Loucy (cell line): ENCODE measurements around the gene SV2B.

Source experiments
- H2AFZ ChIP-seq: fragments of 200-600 bp; sonication (generic); 2 replicates; pipeline ENCODE4 v1.6.0; 2016; ENCODE audit warnings: antibody characterized with exemption, mild to moderate bottlenecking, low read length, moderate library complexity
- H3F3A ChIP-seq: fragments of 200-600 bp; 2 replicates; pipeline ENCODE4 v1.6.0; 2016; ENCODE audit warnings: antibody characterized with exemption, low read depth, mild to moderate bottlenecking
- H3K27me3 ChIP-seq: fragments of 200-600 bp; sonication (generic); 2 replicates; pipeline ENCODE4 v1.6.1; 2014; ENCODE audit warnings: low read length, mild to moderate bottlenecking; ENCODE audit not compliant: insufficient read depth, poor library complexity, severe bottlenecking
- H3K36me3 ChIP-seq: fragments of 200-600 bp; sonication (generic); 2 replicates; pipeline ENCODE4 v1.6.1; 2016; ENCODE audit warnings: low read length; ENCODE audit not compliant: insufficient read depth
- H3K4me1 ChIP-seq: fragments of 200-600 bp; sonication (generic); 2 replicates; pipeline ENCODE4 v1.5.1; 2014; ENCODE audit warnings: low read length, mild to moderate bottlenecking; ENCODE audit not compliant: insufficient read depth, poor library complexity, severe bottlenecking
- H3K4me2 ChIP-seq: fragments of 200-600 bp; sonication (generic); 2 replicates; pipeline ENCODE4 v1.6.0; 2014; ENCODE audit warnings: antibody characterized with exemption, low read length, low read depth, mild to moderate bottlenecking; ENCODE audit not compliant: poor library complexity, severe bottlenecking
- H3K4me3 ChIP-seq: fragments of 200-600 bp; sonication (generic); 2 replicates; pipeline ENCODE4 v1.5.1; 2014; ENCODE audit warnings: low read length, mild to moderate bottlenecking, mixed read lengths; ENCODE audit not compliant: poor library complexity, severe bottlenecking
- H3K79me2 ChIP-seq: fragments of 200-600 bp; sonication (generic); 2 replicates; pipeline ENCODE4 v1.6.1; 2014; ENCODE audit warnings: low read length; ENCODE audit not compliant: insufficient read depth
- H3K9ac ChIP-seq: fragments of 200-600 bp; sonication (generic); 2 replicates; pipeline ENCODE4 v1.6.0; 2014; ENCODE audit warnings: mild to moderate bottlenecking, low read depth, low read length, moderate library complexity; ENCODE audit not compliant: poor library complexity, severe bottlenecking
- H3K9me2 ChIP-seq: fragments of 200-600 bp; sonication (generic); replicated peaks from 2 replicates; pipeline ENCODE4 v1.6.1; 2016; ENCODE audit warnings: low read depth, low read length, mixed read lengths
- H3K9me3 ChIP-seq: fragments of 200-600 bp; sonication (generic); 2 replicates; pipeline ENCODE4 v1.6.1; 2014; ENCODE audit warnings: mild to moderate bottlenecking, antibody characterized with exemption, low read length, low read depth; ENCODE audit not compliant: insufficient read depth
- H4K20me1 ChIP-seq: fragments of 200-600 bp; sonication (generic); 2 replicates; pipeline ENCODE4 v1.6.0; 2014; ENCODE audit warnings: antibody characterized with exemption, low read length, mild to moderate bottlenecking; ENCODE audit not compliant: insufficient read depth, poor library complexity, severe bottlenecking
- EZH2phosphoT487 ChIP-seq: fragments of 200-600 bp; IDR thresholded peaks from 2 replicates; pipeline ENCODE4 v1.6.1; 2018; ENCODE audit warnings: antibody characterized with exemption, mild to moderate bottlenecking, moderate library complexity, borderline replicate concordance
- TF ChIP-seq, protein P1 (sequence below): fragments of 200-600 bp; sonication (generic); conservative IDR thresholded peaks from 2 replicates; pipeline ENCODE4 v1.5.1; 2014; ENCODE audit warnings: mild to moderate bottlenecking, antibody characterized with exemption, low read length

The SV2B gene

DNA sequence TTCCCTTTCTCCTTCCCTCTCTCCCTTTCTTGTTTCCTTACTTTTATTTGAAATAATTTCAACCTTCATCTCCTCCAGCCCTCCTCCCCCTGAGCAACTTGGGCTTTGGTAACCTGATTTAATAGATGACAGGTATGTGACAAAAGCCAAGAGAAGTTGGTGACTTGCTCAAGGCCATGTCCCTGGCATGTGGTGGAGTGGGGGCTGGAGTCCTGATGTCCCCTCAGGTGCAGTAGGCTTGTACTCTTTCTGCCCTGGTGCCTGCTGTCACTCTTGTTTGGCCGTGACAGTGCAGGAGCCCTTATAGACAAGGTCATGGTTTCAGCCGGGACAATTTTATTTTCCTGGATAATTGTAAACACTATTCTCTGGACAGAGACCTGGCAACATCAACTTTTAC lies 152.7 kb downstream of the SV2B start:
- H3K79me2 ChIP-seq = no peaks in the 10 kb centered on the region
- H3K4me2 ChIP-seq = no peak overlapping the region
- no peaks in the 10 kb centered on the region for H3K9me2 ChIP-seq
- H2AFZ ChIP-seq = no peak overlapping the region
- no peaks in the 10 kb centered on the region for H4K20me1 ChIP-seq
- H3K4me1 ChIP-seq = no peaks in the 10 kb centered on the region
- H3K27me3 ChIP-seq = no peaks in the 10 kb centered on the region
- no peaks in the 10 kb centered on the region for H3K36me3 ChIP-seq
- H3K9me3 ChIP-seq = no peaks in the 10 kb centered on the region
- H3F3A ChIP-seq = no peaks in the 10 kb centered on the region; the same call in 1 of the 2 replicates
- H3K9ac ChIP-seq = no peak overlapping the region
- no peak for TF ChIP-seq EZH2phosphoT487
- TF ChIP-seq, protein P1, sequence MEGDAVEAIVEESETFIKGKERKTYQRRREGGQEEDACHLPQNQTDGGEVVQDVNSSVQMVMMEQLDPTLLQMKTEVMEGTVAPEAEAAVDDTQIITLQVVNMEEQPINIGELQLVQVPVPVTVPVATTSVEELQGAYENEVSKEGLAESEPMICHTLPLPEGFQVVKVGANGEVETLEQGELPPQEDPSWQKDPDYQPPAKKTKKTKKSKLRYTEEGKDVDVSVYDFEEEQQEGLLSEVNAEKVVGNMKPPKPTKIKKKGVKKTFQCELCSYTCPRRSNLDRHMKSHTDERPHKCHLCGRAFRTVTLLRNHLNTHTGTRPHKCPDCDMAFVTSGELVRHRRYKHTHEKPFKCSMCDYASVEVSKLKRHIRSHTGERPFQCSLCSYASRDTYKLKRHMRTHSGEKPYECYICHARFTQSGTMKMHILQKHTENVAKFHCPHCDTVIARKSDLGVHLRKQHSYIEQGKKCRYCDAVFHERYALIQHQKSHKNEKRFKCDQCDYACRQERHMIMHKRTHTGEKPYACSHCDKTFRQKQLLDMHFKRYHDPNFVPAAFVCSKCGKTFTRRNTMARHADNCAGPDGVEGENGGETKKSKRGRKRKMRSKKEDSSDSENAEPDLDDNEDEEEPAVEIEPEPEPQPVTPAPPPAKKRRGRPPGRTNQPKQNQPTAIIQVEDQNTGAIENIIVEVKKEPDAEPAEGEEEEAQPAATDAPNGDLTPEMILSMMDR = no peak
- H3K4me3 ChIP-seq = no peak overlapping the region

DNA sequence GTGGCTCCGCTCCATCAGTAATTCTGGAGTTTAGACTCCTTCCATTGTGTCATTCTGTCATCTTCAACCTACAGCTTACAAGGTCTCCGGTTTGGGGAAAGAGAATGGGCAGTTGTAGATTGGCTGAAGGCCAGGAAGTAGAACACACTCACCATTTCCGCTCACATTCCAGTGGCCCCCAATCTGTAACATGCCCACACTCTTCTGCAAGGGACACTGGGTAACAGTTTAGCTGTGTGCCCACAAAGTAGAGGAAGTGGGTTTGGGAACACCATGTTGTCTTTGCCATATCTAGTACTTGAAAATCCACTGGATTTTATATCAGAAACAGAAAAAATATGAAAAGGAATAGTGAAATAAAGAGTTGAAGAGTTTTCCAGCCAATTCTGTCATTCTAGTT lies 153.5 kb downstream of the SV2B start:
- H3K36me3 ChIP-seq = no peaks in the 10 kb centered on the region
- H3K4me2 ChIP-seq = no peak overlapping the region
- no peaks in the 10 kb centered on the region; the same call in 1 of the 2 replicates for H3F3A ChIP-seq
- H2AFZ ChIP-seq = no peak overlapping the region
- no peaks in the 10 kb centered on the region for H3K9me3 ChIP-seq
- H3K9me2 ChIP-seq = no peaks in the 10 kb centered on the region
- H3K79me2 ChIP-seq = no peaks in the 10 kb centered on the region
- H4K20me1 ChIP-seq = no peaks in the 10 kb centered on the region
- H3K4me1 ChIP-seq = no peaks in the 10 kb centered on the region
- no peak overlapping the region for H3K9ac ChIP-seq
- H3K27me3 ChIP-seq = no peaks in the 10 kb centered on the region
- TF ChIP-seq, protein P1 = no peak
- TF ChIP-seq EZH2phosphoT487 = no peak
- no peak overlapping the region for H3K4me3 ChIP-seq

DNA sequence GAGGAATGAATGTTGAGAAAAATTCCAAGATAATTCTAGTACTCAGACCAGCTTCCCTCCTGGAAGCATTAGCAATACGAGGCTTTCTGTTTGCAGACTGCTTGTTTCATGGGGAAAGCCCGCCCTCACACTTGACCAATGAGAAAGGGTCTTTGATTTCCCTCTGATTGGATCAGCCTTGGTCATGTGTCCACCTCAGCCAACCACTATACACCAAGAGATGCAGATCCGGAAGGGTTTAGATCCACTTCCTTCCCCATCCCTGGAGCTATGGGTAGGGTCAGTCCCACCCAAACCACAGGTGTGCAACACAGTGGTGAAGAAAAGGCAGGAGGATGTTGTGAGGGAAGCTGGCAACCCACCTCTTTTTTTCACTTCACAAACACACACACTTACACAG lies 154.7 kb downstream of the SV2B start:
- TF ChIP-seq, protein P1 = no peak
- no peak for TF ChIP-seq EZH2phosphoT487
- Histone ChIP-seq H3K79me2 (no peaks in the 10 kb centered on the region), H3K36me3 (no peaks in the 10 kb centered on the region), H3K9me2 (no peaks in the 10 kb centered on the region), H3K4me1 (no peaks in the 10 kb centered on the region), H3K27me3 (no peaks in the 10 kb centered on the region), H3F3A (no peaks in the 10 kb centered on the region; the same call in 1 of the 2 replicates), H3K4me2 (no peak overlapping the region), H2AFZ (no peak overlapping the region), H3K9ac (no peak overlapping the region), H3K9me3 (no peaks in the 10 kb centered on the region), H4K20me1 (no peaks in the 10 kb centered on the region), H3K4me3 (no peak overlapping the region)
